IPS-18c (cell line): ENCODE measurements around the gene NLRP8.
"Not testable (repeated sequence)": the region's sequence is repeated elsewhere in the genome, so short reads cannot be mapped to it uniquely, and the experiment has no call there.

Source experiments
- H3K4me3 ChIP-seq: 2 replicates; pipeline ENCODE4 v1.7.0; 2013; ENCODE audit warnings: low read depth, mild to moderate bottlenecking, low read length, moderate library complexity; ENCODE audit not compliant: insufficient read depth
- H3K9me3 ChIP-seq: one replicate; pipeline ENCODE4 v1.6.1; 2013; ENCODE audit warnings: mild to moderate bottlenecking, low read length, moderate library complexity; ENCODE audit not compliant: control insufficient read depth, insufficient read depth

The NLRP8 gene

GRCh38 chr19:55956431-55956830 is 8.8 kb downstream of the NLRP8 start:
- no peak overlapping the region for H3K4me3 ChIP-seq
- H3K9me3 ChIP-seq, result peaks cover 29% of the 10 kb centered on the region

- Histone ChIP-seq H3K4me3 (no peak overlapping the region), H3K9me3 (peaks cover 26% of the 10 kb centered on the region)
Measured at GRCh38 chr19:55958356-55958755, 10.7 kb downstream of the NLRP8 start.

DNA sequence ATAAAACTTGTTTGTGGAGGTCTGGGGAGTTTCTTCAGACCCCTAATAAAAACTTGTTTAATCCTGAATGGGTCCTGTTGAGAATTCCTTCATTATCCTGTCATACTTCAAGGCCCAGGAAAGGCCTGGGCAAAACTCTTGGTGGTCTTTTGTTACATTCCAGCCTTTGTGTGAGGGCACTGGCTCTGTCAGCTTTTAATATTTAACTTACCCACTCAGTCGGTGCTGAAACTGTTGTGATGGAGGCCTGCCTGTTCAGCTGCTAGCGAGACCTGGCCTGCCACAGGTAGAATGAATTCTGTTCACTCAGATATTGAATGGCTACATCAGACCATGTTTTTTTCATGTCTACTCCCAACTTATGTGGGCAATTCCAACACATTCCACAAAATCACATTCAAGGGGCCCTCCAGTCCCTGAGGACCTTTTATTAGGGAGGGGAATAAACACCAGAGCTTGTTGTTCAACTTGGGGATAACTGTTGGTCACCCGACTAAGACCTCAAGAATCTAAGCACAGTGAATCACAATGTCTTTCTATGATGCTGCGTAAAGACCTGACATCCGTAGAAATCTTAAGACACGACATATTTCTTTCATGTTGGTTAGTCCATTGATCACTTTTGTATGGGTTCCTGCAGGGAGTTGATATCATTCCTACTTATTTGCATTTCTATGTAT is 12.5 kb downstream of the NLRP8 start:
- Histone ChIP-seq H3K4me3 (no peak overlapping the region), H3K9me3 (peaks cover 25% of the 10 kb centered on the region)

DNA sequence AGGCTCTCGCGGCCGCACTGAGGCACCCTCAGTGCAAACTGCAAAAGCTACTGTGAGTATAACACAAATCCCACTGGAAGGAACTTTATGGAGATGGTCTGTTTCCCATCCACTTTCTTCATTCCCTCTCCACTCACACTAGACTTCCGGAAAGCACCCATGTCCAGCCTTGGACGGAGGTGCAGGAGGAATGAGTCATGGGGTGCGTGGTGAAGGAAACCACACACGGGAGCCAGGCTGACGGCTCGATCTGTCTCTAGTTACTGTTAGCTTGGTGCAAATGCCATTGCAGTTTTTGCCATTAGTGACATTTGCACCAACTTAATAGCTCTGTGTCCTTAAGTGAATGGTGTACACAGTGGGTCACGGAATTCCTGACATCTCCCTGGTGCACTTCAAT is 14.6 kb downstream of the NLRP8 start:
- Histone ChIP-seq H3K9me3 (peaks cover 13% of the 10 kb centered on the region), H3K4me3 (no peak overlapping the region)

- peaks cover 12% of the 10 kb centered on the region for H3K9me3 ChIP-seq
- H3K4me3 ChIP-seq, result no peak overlapping the region
Measured at GRCh38 chr19:55973982-55974381, 26.4 kb downstream of the NLRP8 start.

GRCh38 chr19:55980415-55980814 is 32.8 kb downstream of the NLRP8 start:
- peaks cover 14% of the 10 kb centered on the region for H3K9me3 ChIP-seq
- H3K4me3 ChIP-seq, result no peak overlapping the region

GRCh38 chr19:55985254-55985653 is 37.6 kb downstream of the NLRP8 start:
- no peak overlapping the region for H3K4me3 ChIP-seq
- peaks cover 27% of the 10 kb centered on the region for H3K9me3 ChIP-seq

- peaks cover 22% of the 10 kb centered on the region for H3K9me3 ChIP-seq
- no peak within 1 kb of the TSS; the same call in 1 of the 2 replicates for H3K4me3 ChIP-seq
Measured at GRCh38 chr19:55986487-55986886, 38.9 kb downstream of the NLRP8 start, which contains the start of gene NLRP5. NLRP5 (plus strand) TSS chr19:55986775.

DNA sequence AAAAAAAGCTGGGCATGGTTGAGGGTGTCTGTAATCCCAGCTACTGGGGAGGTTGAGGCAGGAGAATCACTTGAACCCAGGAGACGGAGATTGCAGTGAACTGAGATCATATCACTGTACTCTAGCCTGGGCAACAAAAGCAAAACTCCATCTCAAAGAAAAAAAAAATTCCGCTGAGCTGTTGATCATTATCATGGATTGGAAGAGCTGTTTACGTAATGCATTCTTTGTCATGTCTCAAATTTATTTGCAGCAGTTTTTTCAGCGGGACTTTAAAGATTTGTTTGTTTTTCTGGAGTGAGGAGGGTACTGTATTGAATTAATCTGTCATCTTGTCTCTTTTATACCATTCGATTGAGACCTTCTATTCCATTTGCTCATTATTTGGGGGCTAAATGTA is 43.2 kb downstream of the NLRP8 start:
- no peak overlapping the region for H3K4me3 ChIP-seq
- peaks cover 23% of the 10 kb centered on the region for H3K9me3 ChIP-seq

DNA sequence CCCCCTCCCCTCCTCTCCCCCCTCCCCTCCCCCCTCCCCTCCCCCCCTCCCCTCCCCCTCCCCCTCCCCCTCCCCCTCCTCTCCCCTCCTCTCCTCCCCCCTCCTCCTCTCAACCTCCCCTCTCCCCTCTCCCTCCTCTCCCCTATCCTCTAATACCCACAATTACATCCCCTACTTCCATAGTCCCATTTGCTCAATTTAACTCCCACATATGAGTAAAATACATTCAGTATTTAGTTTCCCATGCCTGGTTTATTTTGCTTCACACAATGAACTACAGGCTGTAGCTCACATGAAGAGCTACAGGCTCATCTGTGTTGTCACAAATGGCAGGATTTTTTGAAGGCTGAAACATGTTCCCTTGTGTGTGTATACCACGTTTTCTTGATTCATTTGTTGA is 45.9 kb downstream of the NLRP8 start:
- H3K9me3 ChIP-seq, result peaks cover 23% of the 10 kb centered on the region
- no peak overlapping the region for H3K4me3 ChIP-seq

GRCh38 chr19:56014765-56015164 is 67.1 kb downstream of the NLRP8 start:
- Histone ChIP-seq H3K4me3 (no peak overlapping the region), H3K9me3 (peaks cover 11% of the 10 kb centered on the region)

DNA sequence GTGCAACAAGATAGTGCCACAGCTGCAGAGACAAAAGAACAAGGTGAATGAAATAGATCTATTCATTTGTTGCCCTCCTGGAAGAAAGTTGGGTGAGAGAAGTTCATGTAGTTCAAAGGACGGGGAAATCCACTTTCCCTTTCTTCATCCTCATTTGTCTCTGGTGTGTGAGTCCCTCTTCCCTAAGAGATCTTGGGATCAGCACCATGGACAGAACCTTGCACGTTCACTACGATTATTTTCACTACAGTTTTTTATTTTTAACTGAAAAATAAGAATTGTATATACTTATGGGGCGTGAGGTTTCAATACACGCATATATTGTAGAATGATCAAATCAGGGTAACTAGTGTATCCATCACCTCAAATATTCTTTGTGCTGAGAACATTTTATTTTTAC is 68.1 kb downstream of the NLRP8 start:
- peaks cover 7% of the 10 kb centered on the region for H3K9me3 ChIP-seq
- no peak overlapping the region for H3K4me3 ChIP-seq

DNA sequence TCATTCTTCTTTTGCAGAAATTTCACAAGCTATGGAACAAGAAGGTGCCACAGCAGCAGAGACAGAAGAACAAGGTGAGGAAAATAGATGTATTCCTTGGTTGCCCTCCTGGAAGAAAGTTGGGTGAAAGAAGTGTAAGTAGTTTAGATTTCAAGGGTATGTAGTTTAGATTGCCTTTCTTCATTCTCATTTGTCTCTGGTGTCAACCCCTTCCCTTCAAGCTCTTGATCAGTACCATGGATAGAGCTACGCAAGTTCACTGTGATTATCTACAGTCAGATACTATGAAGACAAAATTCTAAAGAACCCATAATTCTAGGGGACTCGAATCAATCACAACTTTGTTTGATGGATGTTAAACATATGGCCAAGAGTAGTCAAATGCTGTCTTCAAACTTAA is 71.7 kb downstream of the NLRP8 start:
- H3K9me3 ChIP-seq, result peaks cover 18% of the 10 kb centered on the region

DNA sequence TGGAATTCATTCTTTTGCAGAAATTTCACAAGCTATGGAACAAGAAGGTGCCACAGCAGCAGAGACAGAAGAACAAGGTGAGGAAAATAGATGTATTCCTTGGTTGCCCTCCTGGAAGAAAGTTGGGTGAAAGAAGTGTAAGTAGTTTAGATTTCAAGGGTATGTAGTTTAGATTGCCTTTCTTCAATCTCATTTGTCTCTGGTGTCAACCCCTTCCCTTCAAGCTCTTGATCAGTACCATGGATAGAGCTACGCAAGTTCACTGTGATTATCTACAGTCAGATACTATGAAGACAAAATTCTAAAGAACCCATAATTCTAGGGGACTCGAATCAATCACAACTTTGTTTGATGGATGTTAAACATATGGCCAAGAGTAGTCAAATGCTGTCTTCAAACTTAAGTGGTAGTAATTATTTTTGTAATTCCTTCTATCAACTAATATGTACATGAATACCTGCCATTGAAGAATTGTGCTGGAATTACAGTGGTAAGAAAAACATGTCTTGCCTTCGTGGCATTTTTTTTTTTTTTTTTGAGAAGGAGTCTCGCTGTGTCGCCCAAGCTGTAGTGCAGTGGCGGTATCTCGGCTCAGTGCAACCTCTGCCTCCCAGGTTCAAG is 72.8 kb downstream of the NLRP8 start:
- peaks cover 22% of the 10 kb centered on the region for H3K9me3 ChIP-seq
- H3K4me3 ChIP-seq, result not testable (repeated sequence)

More for the DNA sequence above, 71.7 kb downstream of the NLRP8 start:
- not testable (repeated sequence) for H3K4me3 ChIP-seq

DNA sequence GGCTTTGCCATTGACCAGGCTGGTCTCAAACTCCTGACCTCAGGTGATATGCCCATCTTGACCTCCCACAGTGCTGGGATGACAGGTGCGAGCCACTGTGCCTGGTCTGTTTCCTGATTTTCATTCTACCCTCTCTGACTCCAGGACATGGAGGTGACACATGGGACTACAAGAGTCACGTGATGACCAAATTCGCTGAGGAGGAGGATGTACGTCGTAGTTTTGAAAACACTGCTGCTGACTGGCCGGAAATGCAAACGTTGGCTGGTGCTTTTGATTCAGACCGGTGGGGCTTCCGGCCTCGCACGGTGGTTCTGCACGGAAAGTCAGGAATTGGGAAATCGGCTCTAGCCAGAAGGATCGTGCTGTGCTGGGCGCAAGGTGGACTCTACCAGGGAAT is 79.1 kb downstream of the NLRP8 start:
- Histone ChIP-seq H3K4me3 (no peak overlapping the region), H3K9me3 (peaks cover 37% of the 10 kb centered on the region)
